Parathyroid adenoma (tissue), 2 donors: ENCODE results near the gene CCDC89.

ENCODE experiments used
- H2AFZ ChIP-seq: fragments of 300-600 bp; sonication (generic); one replicate; pipeline ENCODE4 v1.7.0; 2017; ENCODE audit warnings: antibody characterized with exemption, mild to moderate bottlenecking
- H3K27ac ChIP-seq: fragments of 300-600 bp; sonication (generic); one replicate; pipeline ENCODE4 v1.7.0; 2017
- H3K27me3 ChIP-seq: fragments of 300-600 bp; sonication (generic); one replicate; pipeline ENCODE4 v1.7.0; 2017; ENCODE audit warnings: low read length; ENCODE audit not compliant: control insufficient read depth, insufficient read depth
- H3K36me3 ChIP-seq: fragments of 300-600 bp; sonication (generic); one replicate; pipeline ENCODE4 v1.7.0; 2017; ENCODE audit warnings: low read length; ENCODE audit not compliant: control insufficient read depth, insufficient read depth
- H3K4me1 ChIP-seq: fragments of 300-600 bp; sonication (generic); one replicate; pipeline ENCODE4 v1.7.0; 2017; ENCODE audit warnings: control low read depth
- H3K4me2 ChIP-seq: fragments of 300-600 bp; sonication (generic); one replicate; pipeline ENCODE4 v1.7.0; 2017; ENCODE audit warnings: low read length
- H3K4me3 ChIP-seq: fragments of 300-600 bp; sonication (generic); one replicate; pipeline ENCODE4 v1.7.0; 2017; ENCODE audit warnings: low read depth, low read length
- H3K79me2 ChIP-seq: fragments of 300-600 bp; sonication (generic); one replicate; pipeline ENCODE4 v1.7.0; 2017; ENCODE audit warnings: control low read depth
- H3K9ac ChIP-seq: fragments of 300-600 bp; sonication (generic); one replicate; pipeline ENCODE4 v1.7.0; 2017; ENCODE audit warnings: mild to moderate bottlenecking
- H3K9me3 ChIP-seq: fragments of 300-600 bp; sonication (generic); one replicate; pipeline ENCODE4 v1.7.0; 2017; ENCODE audit warnings: low read length; ENCODE audit not compliant: control insufficient read depth
- CTCF ChIP-seq: fragments of 300-600 bp; sonication (generic); IDR thresholded peaks from one replicate; pipeline ENCODE4 v1.7.0; 2017; ENCODE audit warnings: antibody characterized with exemption, mild to moderate bottlenecking
- donor health status: primary hyperparathyroidism.

The CCDC89 gene

DNA sequence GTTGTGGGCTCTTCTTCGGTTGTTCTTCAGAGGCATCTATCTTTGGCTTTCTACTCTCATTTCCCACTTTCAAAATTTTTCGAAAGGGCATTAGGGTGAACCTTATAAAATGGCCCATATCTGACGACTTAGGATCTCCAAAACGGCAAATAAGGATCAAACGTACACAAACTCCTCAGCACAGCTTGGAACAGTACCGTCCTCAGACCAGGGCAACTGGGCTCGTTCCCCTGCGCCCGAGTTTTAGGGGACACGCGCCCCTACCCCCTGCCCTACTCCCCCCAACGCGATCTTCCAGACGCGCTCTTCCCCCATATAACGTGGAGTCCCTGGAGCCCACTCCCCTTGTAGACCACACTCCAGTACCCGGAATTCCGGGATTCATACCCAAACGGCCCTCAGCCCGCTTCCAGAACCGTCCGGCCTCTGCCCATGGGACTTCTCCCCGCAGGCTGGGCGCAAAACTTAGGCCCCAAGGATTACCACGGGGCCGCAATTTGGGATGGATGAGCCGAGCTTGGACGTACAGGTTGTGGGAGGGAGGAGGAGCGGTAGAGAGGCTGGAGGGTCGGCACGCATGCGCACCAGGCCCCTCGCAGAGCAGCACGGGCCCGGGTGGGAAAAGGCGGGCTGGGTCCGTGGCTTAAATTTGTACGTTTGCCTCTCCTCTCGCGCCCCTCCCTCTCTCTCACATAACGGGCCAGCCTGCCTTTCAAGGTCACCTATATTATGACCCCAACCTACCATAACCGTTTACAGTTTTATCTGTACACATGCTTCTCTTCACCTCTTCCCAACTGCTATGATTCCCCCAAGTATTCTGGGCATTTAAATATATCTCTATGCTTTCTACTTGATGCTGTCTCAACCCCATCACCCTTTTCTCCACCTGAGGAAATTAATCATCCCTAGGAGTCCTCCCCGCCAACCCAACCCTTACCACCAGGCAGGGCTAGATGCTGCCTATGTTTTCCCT is 3.4 kb downstream of the CCDC89 start:
- Histone ChIP-seq H3K4me1 (no peaks in the 10 kb centered on the region), H3K27ac (peak overlapping the region; percentile 39), H3K9ac (no peak overlapping the region), H3K36me3 (no peaks in the 10 kb centered on the region), H3K4me3 (peak overlapping the region; percentile 34), H3K27me3 (no peaks in the 10 kb centered on the region), H3K79me2 (no peaks in the 10 kb centered on the region), H3K4me2 (peak overlapping the region; percentile 31), H3K9me3 (no peaks in the 10 kb centered on the region), H2AFZ (peak overlapping the region; percentile 95)
- TF ChIP-seq CTCF: no peak

GRCh38 chr11:85680897-85681296 is 5.1 kb downstream of the CCDC89 start:
- no peak overlapping the region for H3K4me2 ChIP-seq
- no peak for TF ChIP-seq CTCF
- no peak overlapping the region for H3K4me3 ChIP-seq
- no peaks in the 10 kb centered on the region for H3K27me3 ChIP-seq
- no peaks in the 10 kb centered on the region for H3K36me3 ChIP-seq
- no peaks in the 10 kb centered on the region for H3K4me1 ChIP-seq
- H3K9ac ChIP-seq: no peak overlapping the region
- H2AFZ ChIP-seq: no peak overlapping the region
- no peaks in the 10 kb centered on the region for H3K79me2 ChIP-seq
- H3K27ac ChIP-seq: no peak overlapping the region
- no peaks in the 10 kb centered on the region for H3K9me3 ChIP-seq

DNA sequence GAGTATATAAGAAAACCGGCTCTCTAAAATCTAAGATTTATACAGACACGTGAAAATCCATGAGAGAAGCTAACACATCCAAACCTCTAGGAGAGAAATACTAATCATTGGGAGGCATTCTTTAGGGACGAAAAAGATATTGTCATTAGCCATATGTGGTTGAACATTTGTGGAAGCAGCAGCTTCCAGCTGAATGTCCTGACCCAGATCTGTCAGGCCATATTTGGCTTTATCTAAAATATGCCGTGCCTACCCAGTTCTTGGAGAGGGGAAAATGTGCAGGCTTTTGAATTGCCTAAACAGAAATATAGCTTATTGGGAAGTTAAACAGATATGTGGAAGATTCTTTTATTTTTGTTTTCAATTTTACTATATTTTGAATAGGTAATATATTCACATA is 6.4 kb downstream of the CCDC89 start:
- no peaks in the 10 kb centered on the region for H3K9me3 ChIP-seq
- no peak overlapping the region for H3K9ac ChIP-seq
- H3K36me3 ChIP-seq: no peaks in the 10 kb centered on the region
- no peaks in the 10 kb centered on the region for H3K27me3 ChIP-seq
- H3K4me1 ChIP-seq: no peaks in the 10 kb centered on the region
- H3K4me3 ChIP-seq: no peak overlapping the region
- H3K27ac ChIP-seq: no peak overlapping the region
- no peak for TF ChIP-seq CTCF
- no peaks in the 10 kb centered on the region for H3K79me2 ChIP-seq
- H2AFZ ChIP-seq: no peak overlapping the region
- H3K4me2 ChIP-seq: no peak overlapping the region

- H3K4me3 ChIP-seq: no peak overlapping the region
- no peak overlapping the region for H2AFZ ChIP-seq
- no peak overlapping the region for H3K9ac ChIP-seq
- H3K79me2 ChIP-seq: no peaks in the 10 kb centered on the region
- TF ChIP-seq CTCF: no peak
- H3K9me3 ChIP-seq: no peaks in the 10 kb centered on the region
- H3K27ac ChIP-seq: no peak overlapping the region
- H3K4me1 ChIP-seq: no peaks in the 10 kb centered on the region
- no peaks in the 10 kb centered on the region for H3K27me3 ChIP-seq
- no peak overlapping the region for H3K4me2 ChIP-seq
- H3K36me3 ChIP-seq: no peaks in the 10 kb centered on the region
These were observed 12.6 kb downstream of the CCDC89 start for GRCh38 chr11:85673393-85673792.
